Raji (cell line): Measurements from ENCODE around the gene MYO5A.

Source experiments
- POLR2A ChIP-seq: IDR thresholded peaks from 2 replicates; pipeline ENCODE4 v1.6.1; 2011; ENCODE audit warnings: low read depth, low read length, control low read depth; ENCODE audit not compliant: insufficient read depth

The MYO5A gene

GRCh38 chr15:52287114-52287513 is 241.6 kb downstream of the MYO5A start:
- no peak for TF ChIP-seq POLR2A

DNA sequence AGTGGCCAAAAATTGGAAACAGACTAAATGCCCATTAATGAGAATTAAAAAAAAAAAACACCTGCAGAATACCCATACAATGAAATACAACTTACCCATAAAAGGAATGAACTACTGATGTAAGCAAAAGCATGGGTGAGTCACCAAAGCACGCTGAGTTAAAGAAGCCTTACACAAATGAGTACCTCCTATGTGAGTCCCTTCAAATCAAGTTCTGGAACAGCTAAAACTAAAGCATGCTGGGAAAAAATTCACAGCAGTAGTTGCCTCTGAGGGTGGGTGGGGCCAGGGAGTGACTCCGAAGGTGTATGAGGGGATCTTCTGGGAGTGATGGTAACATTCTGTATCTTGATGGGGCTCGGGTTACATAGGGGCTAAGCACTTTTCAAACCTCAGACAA is 244.5 kb downstream of the MYO5A start:
- no peak for TF ChIP-seq POLR2A

DNA sequence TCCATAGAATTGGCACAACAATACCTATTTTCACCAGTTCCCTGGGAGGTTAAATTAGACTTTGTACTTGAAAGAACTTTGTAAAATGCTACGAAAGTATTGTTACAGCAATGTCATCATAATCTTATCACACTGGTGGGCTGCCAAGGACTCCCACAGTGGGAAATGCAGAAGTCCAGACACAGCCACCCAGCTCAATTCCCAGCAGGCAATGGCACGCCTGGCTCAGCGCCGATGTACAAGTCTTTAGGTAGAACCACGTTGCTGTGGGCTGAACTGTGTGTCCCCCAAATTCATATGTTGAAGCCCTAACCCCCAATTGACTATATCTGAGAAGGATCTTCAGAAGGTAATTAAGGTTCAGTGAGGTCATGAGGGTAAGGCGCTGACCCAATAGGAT is 245.4 kb downstream of the MYO5A start:
- TF ChIP-seq POLR2A = no peak

GRCh38 chr15:52282418-52282817 is 246.3 kb downstream of the MYO5A start:
- no peak for TF ChIP-seq POLR2A

DNA sequence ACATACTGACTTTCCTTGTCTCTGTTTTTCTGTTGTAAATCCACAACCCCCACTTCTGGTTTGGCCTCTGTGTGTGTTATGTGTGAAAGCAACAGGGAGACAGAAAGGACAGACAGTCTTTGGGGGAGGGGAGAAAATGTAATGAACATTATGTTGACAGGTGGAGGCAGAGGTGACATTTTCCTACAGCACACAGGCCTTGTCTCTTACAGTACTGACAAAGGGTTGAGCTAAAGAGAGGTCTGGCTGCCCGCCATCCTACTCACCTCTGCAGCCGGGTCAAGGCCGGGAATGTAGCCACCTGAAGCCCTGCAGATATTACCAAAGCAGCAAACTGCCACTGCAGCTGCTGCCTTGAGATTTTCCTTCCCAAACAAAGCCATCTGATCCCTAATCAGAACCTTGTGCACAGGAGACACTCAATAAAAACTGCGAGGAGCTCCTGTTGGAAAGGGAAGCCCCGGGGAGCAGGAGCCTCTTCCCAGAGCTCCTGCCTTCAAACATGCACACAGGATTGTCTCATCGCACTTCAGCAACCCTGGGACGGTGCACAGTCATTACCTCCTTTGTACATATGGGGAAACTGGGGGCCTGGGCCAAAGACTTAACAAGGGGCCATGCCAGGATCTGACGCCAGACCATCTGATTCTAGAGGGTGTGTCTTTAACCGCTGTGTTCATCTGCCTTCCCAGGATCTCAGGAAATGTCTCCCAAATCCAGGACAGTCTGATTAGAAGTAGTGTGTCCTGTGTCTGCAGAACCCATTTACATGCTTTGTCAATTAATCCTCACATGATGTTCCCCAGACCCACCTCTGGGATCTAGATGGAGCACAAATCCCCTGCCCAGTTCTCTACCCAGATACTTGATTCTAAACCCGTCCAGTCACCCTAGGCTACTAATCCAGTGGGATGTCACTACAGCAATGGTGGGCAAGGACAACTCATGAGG is 247.3 kb downstream of the MYO5A start:
- no peak for TF ChIP-seq POLR2A

- no peak for TF ChIP-seq POLR2A
These were observed 248.2 kb downstream of the MYO5A start for GRCh38 chr15:52280326-52281084.

- no peak for TF ChIP-seq POLR2A
These were observed 249.9 kb downstream of the MYO5A start for GRCh38 chr15:52278636-52279367.

DNA sequence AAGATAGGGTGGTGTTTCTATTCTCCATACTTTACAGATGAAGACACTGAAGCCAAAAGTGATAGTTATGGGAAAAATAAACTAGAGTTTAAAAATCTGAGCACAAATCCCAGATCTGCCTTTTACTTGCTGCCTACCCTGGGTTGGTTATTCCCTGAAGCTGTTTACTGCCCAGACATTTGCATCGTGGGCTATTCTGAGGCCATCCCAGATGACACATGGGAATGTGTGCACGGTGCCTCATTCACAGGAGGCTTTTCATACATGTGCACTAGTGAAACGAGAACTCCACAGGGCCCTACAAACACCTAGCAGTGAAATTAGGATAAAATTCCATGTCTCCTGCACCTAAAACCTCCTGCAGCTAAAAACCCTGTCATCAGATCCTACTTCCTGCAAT is 250.5 kb downstream of the MYO5A start:
- no peak for TF ChIP-seq POLR2A

GRCh38 chr15:52277575-52277974 is 251.1 kb downstream of the MYO5A start:
- no peak for TF ChIP-seq POLR2A

- TF ChIP-seq POLR2A = no peak
These were observed 252.4 kb downstream of the MYO5A start for GRCh38 chr15:52276256-52276770.

- no peak for TF ChIP-seq POLR2A
These were observed 265.0 kb downstream of the MYO5A start for GRCh38 chr15:52263563-52264282.

DNA sequence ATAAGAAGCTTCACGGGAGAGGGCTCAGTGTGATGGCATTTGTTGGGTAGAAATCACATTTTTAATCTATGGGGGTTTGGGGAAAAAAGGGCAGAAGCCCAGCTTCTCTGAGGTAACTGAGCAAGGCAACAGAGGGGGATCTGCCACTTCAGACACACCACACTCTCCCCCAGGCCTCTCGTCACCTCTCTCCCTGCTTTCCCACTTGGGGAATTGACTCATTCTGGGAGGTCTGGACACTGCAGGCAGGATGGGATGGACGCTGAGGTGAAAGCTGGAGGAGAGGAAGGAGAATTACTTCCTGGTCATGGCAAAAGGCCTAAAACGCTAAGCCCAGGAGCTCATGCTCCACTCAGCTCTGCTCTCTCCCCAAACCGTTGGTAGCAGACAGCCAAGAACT is 266.3 kb downstream of the MYO5A start:
- no peak for TF ChIP-seq POLR2A

- no peak for TF ChIP-seq POLR2A
These were observed 267.0 kb downstream of the MYO5A start for GRCh38 chr15:52261498-52262242.

- TF ChIP-seq POLR2A = no peak
These were observed 267.7 kb downstream of the MYO5A start for GRCh38 chr15:52261026-52261425.
